Adrenal gland (tissue), 5 donors: Measurements from ENCODE around the gene HNF4A.

Experiments used
- CTCF ChIP-seq, 6 experiments: fragments of 450-650 bp in 4 of 6; fragments of 200-600 bp in 2 of 6; sonication (generic) in 1 of 6; IDR thresholded peaks; 1 replicate in 5 of 6; 2 replicates in 1 of 6; pipeline versions ENCODE4 v1.5.1 to v1.8.0; 2016 to 2021; ENCODE audit warnings: antibody characterized with exemption in 6 of 6, mild to moderate bottlenecking in 2 of 6, moderate library complexity in 1 of 6
- POLR2A ChIP-seq, 2 donors: fragments of 450-650 bp; IDR thresholded peaks; one replicate each; pipeline ENCODE4 v1.6.1; 2017; ENCODE audit warnings: antibody characterized with exemption in 2 of 2, mild to moderate bottlenecking in 2 of 2, moderate library complexity in 1 of 2
- donor health status: DM: no; HTN: no; CAD: no.

DNA sequence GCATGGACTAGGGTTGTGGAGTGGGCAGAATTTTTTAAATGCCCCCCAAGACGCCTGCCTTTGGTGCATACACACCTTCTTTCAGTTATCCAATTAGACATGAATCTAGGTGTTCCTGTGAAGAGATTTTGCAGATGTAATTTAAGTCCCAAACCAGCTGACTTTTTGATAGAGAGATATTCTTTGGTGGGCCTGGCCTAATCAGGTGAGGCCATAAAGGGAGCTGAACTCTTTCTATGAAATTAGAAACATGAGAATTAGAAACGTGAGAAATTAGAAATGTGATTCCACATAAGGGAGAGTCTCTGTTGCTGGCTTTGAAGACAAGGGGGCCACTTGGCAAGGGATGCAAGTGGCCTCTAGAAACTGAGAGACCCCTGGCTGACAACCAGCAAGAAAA is 83.8 kb downstream of the HNF4A start:
- TF ChIP-seq CTCF (IDR thresholded peaks at IDR 0.05) (no peak), POLR2A (IDR thresholded peaks at IDR 0.05) (no peak)
